ENCODE results near the gene CDSN.
"Not testable (repeated sequence)": the region's sequence is repeated elsewhere in the genome, so short reads cannot be mapped to it uniquely, and the experiment has no call there.

The CDSN gene

DNA sequence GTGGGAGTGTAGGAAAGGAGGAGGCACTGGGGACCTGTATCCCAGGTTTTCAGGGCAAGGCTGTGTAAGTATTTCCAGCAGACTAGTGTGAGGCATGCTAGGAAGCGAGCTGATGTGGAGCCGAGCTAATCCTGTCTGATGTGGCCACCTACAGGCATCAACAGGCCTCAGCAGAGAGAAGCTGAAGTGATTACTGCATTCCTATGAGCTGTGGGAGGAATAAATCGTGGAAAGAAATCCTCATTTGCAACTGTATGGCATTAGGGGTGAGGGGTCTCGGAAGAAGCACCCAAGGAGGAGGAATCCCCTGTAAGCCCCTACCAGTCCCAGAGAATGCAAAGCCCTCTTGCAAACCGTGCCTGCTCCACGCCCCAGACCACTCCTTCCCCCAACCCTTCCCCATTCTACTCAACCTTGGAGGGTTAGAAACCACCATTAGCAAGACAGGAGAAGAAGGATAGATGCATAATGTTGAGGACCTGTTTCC is 49.5 kb downstream of the CDSN start:
- Histone ChIP-seq H3K36me3 (ENCODE audit: control insufficient read depth in 1 of 2, insufficient read depth in 2 of 2, low read length in 2 of 2) (no peaks in the 10 kb centered on the region), H3K4me3 (ENCODE audit: low read depth in 1 of 2, low read length in 2 of 2) (no peak overlapping the region), H3K27me3 (ENCODE audit: control insufficient read depth in 1 of 2, insufficient read depth in 2 of 2, low read length in 2 of 2) (no peaks in the 10 kb centered on the region), H3K4me1 (ENCODE audit: control insufficient read depth in 1 of 2, insufficient read depth in 2 of 2, low read length in 2 of 2) (no peaks in the 10 kb centered on the region), H3K27ac (ENCODE audit: low read depth, low read length) (no peak overlapping the region), H3K9ac (ENCODE audit: low read depth in 1 of 2, low read length in 2 of 2) (no peak overlapping the region), H3K9me3 (ENCODE audit: control insufficient read depth in 1 of 2, low read length in 2 of 2) (no peaks in the 10 kb centered on the region)

DNA sequence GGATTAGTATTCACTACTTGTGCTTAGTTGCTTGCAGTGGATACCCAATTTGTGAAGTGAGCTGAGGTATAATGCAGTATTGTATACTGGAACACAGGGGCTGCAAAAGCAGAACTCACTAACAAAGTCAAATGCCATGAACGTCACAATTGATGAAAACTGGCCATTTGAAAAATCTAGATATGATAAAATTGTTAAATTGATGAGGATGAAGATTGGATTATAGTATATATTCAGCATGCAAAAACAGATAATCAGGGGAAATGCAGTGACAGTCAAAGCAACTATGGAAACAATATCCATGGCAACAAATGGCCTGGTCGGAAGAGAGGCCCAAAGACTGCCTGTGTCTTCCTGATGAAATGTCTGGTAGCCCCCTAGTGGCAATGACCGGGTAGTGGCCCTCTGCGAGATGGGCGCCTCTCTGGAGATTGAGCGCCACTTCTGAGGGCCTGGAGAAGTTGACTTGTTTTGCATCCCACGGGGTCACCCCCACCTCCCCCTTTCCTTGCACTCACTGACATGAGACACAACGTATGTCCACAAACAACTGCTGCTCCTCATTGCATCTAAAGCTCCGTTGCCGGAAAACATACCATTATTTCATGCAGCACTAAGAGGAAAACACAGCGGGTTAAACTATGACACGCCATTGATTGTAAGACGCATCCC is 51.4 kb downstream of the CDSN start:
- Histone ChIP-seq H3K4me3 (ENCODE audit: low read depth in 1 of 2, low read length in 2 of 2) (no peak overlapping the region), H3K4me1 (ENCODE audit: control insufficient read depth in 1 of 2, insufficient read depth in 2 of 2, low read length in 2 of 2) (no peaks in the 10 kb centered on the region), H3K9ac (ENCODE audit: low read depth in 1 of 2, low read length in 2 of 2) (no peak overlapping the region), H3K27ac (ENCODE audit: low read depth, low read length) (no peak overlapping the region), H3K9me3 (ENCODE audit: control insufficient read depth in 1 of 2, low read length in 2 of 2) (no peaks in the 10 kb centered on the region), H3K36me3 (ENCODE audit: control insufficient read depth in 1 of 2, insufficient read depth in 2 of 2, low read length in 2 of 2) (no peaks in the 10 kb centered on the region), H3K27me3 (ENCODE audit: control insufficient read depth in 1 of 2, insufficient read depth in 2 of 2, low read length in 2 of 2) (no peaks in the 10 kb centered on the region)

DNA sequence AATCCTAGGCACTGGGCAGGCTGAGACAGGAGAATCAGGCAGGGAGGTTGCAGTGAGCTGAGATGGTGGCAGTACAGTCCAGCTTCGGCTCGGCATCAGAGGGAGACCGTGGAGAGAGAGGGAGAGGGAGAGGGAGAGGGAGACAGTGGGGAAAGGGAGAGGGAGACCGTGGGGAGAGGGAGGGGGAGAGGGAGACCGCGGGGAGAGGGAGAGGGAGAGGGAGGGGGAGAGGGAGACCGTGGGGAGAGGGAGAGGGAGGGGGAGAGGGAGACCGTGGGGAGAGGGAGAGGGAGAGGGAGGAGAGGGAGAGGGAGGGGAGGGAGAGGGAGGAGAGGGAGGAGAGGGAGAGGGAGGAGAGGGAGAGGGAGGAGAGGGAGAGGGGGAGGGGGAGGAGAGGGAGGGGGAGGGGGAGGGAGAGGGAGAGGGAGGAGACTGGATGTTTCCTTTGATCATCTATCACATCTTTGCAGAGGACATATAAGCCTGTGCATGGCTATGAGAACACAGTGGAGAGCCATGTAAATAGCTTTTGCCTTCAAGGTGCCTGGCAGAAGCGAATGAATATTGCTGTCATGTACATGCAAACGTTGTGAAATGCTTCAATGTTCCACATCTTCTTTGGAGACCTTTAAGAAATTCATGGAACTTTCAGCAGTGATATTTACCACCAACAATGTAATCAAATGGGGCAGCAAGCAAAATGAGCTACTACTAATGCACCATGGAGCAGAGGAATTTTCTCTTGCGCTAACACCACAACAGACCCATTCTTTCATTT is 52.2 kb downstream of the CDSN start:
- H3K9me3 ChIP-seq (ENCODE audit: control insufficient read depth in 1 of 2, low read length in 2 of 2); H3K27ac ChIP-seq (ENCODE audit: low read depth, low read length); H3K4me1 ChIP-seq (ENCODE audit: control insufficient read depth in 1 of 2, insufficient read depth in 2 of 2, low read length in 2 of 2); H3K4me3 ChIP-seq (ENCODE audit: low read depth in 1 of 2, low read length in 2 of 2); H3K9ac ChIP-seq (ENCODE audit: low read depth in 1 of 2, low read length in 2 of 2); H3K27me3 ChIP-seq (ENCODE audit: control insufficient read depth in 1 of 2, insufficient read depth in 2 of 2, low read length in 2 of 2); H3K36me3 ChIP-seq (ENCODE audit: control insufficient read depth in 1 of 2, insufficient read depth in 2 of 2, low read length in 2 of 2): not testable (repeated sequence)

DNA sequence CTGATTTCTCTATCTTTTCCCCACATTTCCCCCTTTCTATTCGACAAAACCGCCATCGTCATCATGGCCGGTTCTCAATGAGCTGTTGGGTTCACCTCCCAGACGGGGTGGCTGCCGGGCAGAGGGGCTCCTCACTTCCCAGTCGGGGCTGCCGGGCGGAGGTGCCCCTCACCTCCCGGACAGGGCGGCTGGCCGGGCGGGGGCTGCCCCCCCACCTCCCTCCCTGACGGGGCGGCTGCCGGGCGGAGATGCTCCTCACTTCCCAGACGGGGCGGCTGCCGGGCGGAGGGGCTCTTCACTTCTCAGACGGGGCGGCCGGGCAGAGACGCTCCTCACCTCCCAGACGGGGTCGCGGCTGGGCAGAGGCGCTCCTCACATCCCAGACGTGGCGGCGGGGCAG is 53.2 kb downstream of the CDSN start:
- H3K27ac ChIP-seq (ENCODE audit: low read depth, low read length); H3K9ac ChIP-seq (ENCODE audit: low read depth in 1 of 2, low read length in 2 of 2); H3K9me3 ChIP-seq (ENCODE audit: control insufficient read depth in 1 of 2, low read length in 2 of 2); H3K4me1 ChIP-seq (ENCODE audit: control insufficient read depth in 1 of 2, insufficient read depth in 2 of 2, low read length in 2 of 2); H3K27me3 ChIP-seq (ENCODE audit: control insufficient read depth in 1 of 2, insufficient read depth in 2 of 2, low read length in 2 of 2); H3K4me3 ChIP-seq (ENCODE audit: low read depth in 1 of 2, low read length in 2 of 2); H3K36me3 ChIP-seq (ENCODE audit: control insufficient read depth in 1 of 2, insufficient read depth in 2 of 2, low read length in 2 of 2): not testable (repeated sequence)

DNA sequence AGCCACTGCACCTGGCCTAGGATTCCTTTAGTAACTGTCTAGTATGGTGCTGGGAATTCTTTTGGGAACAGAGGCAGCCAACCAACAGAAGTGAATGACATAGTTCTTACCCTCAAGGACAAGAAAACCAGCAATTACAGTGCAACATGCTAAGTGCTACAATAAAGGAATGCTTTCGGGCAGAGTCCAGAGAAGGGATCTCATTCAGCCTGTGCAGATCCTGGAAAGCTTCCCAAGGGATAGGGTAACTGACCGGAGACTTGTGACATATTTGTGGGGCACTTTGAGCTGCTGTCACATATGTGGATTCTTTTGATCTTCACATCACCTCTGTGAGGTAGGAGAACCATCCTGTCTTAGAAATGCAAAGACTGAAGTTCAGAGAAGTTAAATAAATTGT is 54.7 kb downstream of the CDSN start:
- Histone ChIP-seq H3K27me3 (ENCODE audit: control insufficient read depth in 1 of 2, insufficient read depth in 2 of 2, low read length in 2 of 2) (peaks cover 0 to 8% of the 10 kb centered on the region in 2 donors), H3K36me3 (ENCODE audit: control insufficient read depth in 1 of 2, insufficient read depth in 2 of 2, low read length in 2 of 2) (no peaks in the 10 kb centered on the region), H3K4me1 (ENCODE audit: control insufficient read depth in 1 of 2, insufficient read depth in 2 of 2, low read length in 2 of 2) (no peaks in the 10 kb centered on the region), H3K9me3 (ENCODE audit: control insufficient read depth in 1 of 2, low read length in 2 of 2) (no peaks in the 10 kb centered on the region), H3K9ac (ENCODE audit: low read depth in 1 of 2, low read length in 2 of 2) (no peak overlapping the region), H3K4me3 (ENCODE audit: low read depth in 1 of 2, low read length in 2 of 2) (no peak overlapping the region), H3K27ac (ENCODE audit: low read depth, low read length) (no peak overlapping the region)

All from duodenal mucosa (tissue), 2 donors.